GM12878 (cell line): ENCODE measurements around the gene STYXL2. TPM values are rescaled to one million over a fixed set of nuclear protein-coding genes. Genes with fewer than 3 reads are reported as not detected.

Experiments used
- ATAC-seq: fragments of 200-7000 bp; cut with Tn5 transposase; 3 replicates; pipeline ENCODE4 v1.9.1; 2020; ENCODE audit warnings: mild to moderate bottlenecking, moderate library complexity
- BruUV-seq: library from RNA; stranded (reverse); fragments of 400-500 nt; replicated peaks from 2 replicates; lab custom pipeline; 2021; lab: Mats Ljungman, UMichigan
- CTCF ChIA-PET: fragments of 300-600 bp; sonication (Branson Sonifier 250); formaldehyde crosslinking; extraction: SDS; loops from one replicate; lab custom pipeline; 2021; ENCODE audit warnings: inconsistent platforms; lab: Yijun Ruan, JAX
- POLR2A ChIA-PET: fragments of 350-600 bp; formaldehyde crosslinking; extraction: SDS; loops from one replicate; lab custom pipeline; 2021; ENCODE audit warnings: inconsistent platforms; lab: Charles Lee
- RAD21 ChIA-PET: fragments of 300-600 bp; sonication (Branson Sonifier 250); formaldehyde crosslinking; loops from one replicate; lab custom pipeline; 2023; ENCODE audit warnings: antibody characterized with exemption; ENCODE audit not compliant: unreplicated experiment; lab: Charles Lee
- SMC1A ChIA-PET: fragments of 300-600 bp; sonication (Branson Sonifier 250); formaldehyde crosslinking; loops from one replicate; lab custom pipeline; 2023; ENCODE audit not compliant: unreplicated experiment, uncharacterized antibody; lab: Charles Lee
- DNase-seq: peaks from one replicate; pipeline ENCODE4 v3.0.0-alpha.2; 2011; ENCODE audit warnings: low read depth, low spot score
- FAIRE-seq: peaks from 3 replicates; lab custom pipeline; 2011; peaks lifted over from hg19 to GRCh38; lab: Jason Lieb, UNC
- H2AFZ ChIP-seq: 2 replicates; pipeline ENCODE4 v1.6.0; 2011; ENCODE audit warnings: low read depth, low read length, control low read depth; ENCODE audit not compliant: control insufficient read depth
- H3K27ac ChIP-seq: 2 replicates; pipeline ENCODE4 v1.5.1; 2011; ENCODE audit warnings: control low read depth; ENCODE audit not compliant: control insufficient read depth, insufficient read depth
- H3K27me3 ChIP-seq, 2 experiments: replicated peaks in 1 of 2; 2 replicates each; pipeline versions ENCODE4 v1.6.0 to v1.6.1; 2011; ENCODE audit warnings: low read length in 1 of 2; ENCODE audit not compliant: control insufficient read depth in 2 of 2, insufficient read depth in 2 of 2
- H3K36me3 ChIP-seq, 2 experiments: 2 replicates each; pipeline ENCODE4 v1.5.1; 2011; ENCODE audit warnings: low read length in 1 of 2; ENCODE audit not compliant: control insufficient read depth in 2 of 2, insufficient read depth in 2 of 2
- H3K4me1 ChIP-seq: 2 replicates; pipeline ENCODE4 v1.6.1; 2011; ENCODE audit warnings: mild to moderate bottlenecking, low read length, moderate library complexity, mixed read lengths; ENCODE audit not compliant: control insufficient read depth, insufficient read depth
- H3K4me2 ChIP-seq: 2 replicates; pipeline ENCODE4 v1.6.0; 2011; ENCODE audit warnings: control low read depth; ENCODE audit not compliant: control insufficient read depth, insufficient read depth
- H3K4me3 ChIP-seq: fragments of 200-600 bp; sonication (generic); 2 replicates; pipeline ENCODE4 v1.5.1; 2016
- H3K79me2 ChIP-seq: 2 replicates; pipeline ENCODE4 v1.6.0; 2011; ENCODE audit warnings: low read length; ENCODE audit not compliant: control insufficient read depth, insufficient read depth
- H3K9ac ChIP-seq: 2 replicates; pipeline ENCODE4 v1.8.0; 2011; ENCODE audit warnings: low read length, control low read depth, mixed read lengths; ENCODE audit not compliant: control insufficient read depth, insufficient read depth
- H3K9me3 ChIP-seq: replicated peaks from 3 replicates; pipeline ENCODE4 v1.5.1; 2011; ENCODE audit warnings: mild to moderate bottlenecking, low read length; ENCODE audit not compliant: control insufficient read depth, insufficient read depth
- H4K20me1 ChIP-seq: 2 replicates; pipeline ENCODE4 v1.6.0; 2011; ENCODE audit not compliant: control insufficient read depth, insufficient read depth
- CREM ChIP-seq: IDR thresholded peaks from 2 replicates; pipeline ENCODE4 v1.6.1; 2014; ENCODE audit warnings: antibody characterized with exemption, low read depth
- E2F8 ChIP-seq: fragments of 450-650 bp; IDR thresholded peaks from 2 replicates; pipeline ENCODE4 v1.6.1; 2018; ENCODE audit warnings: mild to moderate bottlenecking, low read depth, moderate library complexity; ENCODE audit not compliant: partially characterized antibody
- GATAD2B ChIP-seq: fragments of 450-650 bp; conservative IDR thresholded peaks from 2 replicates; pipeline ENCODE4 v1.6.1; 2017; ENCODE audit warnings: low read depth, mild to moderate bottlenecking, moderate library complexity
- HDAC2 ChIP-seq: fragments of 200-600 bp; sonication (generic); IDR thresholded peaks from 2 replicates; pipeline ENCODE4 v1.6.1; 2017
- HDGF ChIP-seq: fragments of 450-650 bp; IDR thresholded peaks from 2 replicates; pipeline ENCODE4 v1.6.1; 2016; ENCODE audit warnings: antibody characterized with exemption
- IKZF2 ChIP-seq, 2 experiments: fragments of 450-650 bp; IDR thresholded peaks; 2 replicates each; pipeline ENCODE4 v1.6.1; 2017; ENCODE audit warnings: mild to moderate bottlenecking in 2 of 2, moderate library complexity in 2 of 2
- MTA3 ChIP-seq: IDR thresholded peaks from 2 replicates; pipeline ENCODE4 v1.6.1; 2012; ENCODE audit warnings: low read length, inconsistent platforms, borderline replicate concordance
- MXI1 ChIP-seq: fragments of 150-350 bp; IDR thresholded peaks from 2 replicates; pipeline ENCODE4 v1.6.1; 2011; ENCODE audit warnings: low read depth, mild to moderate bottlenecking, inconsistent platforms, low read length, improper control_type of control experiment
- PKNOX1 ChIP-seq: fragments of 450-650 bp; IDR thresholded peaks from 2 replicates; pipeline ENCODE4 v1.6.1; 2016; ENCODE audit warnings: mild to moderate bottlenecking
- POLR2AphosphoS2 ChIP-seq: IDR thresholded peaks from 2 replicates; pipeline ENCODE4 v1.6.1; 2011; ENCODE audit warnings: low read depth, mild to moderate bottlenecking, low read length, improper control_type of control experiment, moderate library complexity
- RAD51 ChIP-seq: fragments of 450-650 bp; IDR thresholded peaks from 2 replicates; pipeline ENCODE4 v1.6.1; 2016; ENCODE audit warnings: moderate library complexity, mild to moderate bottlenecking, inconsistent platforms
- SIN3A ChIP-seq: IDR thresholded peaks from 2 replicates; pipeline ENCODE4 v1.6.1; 2012; ENCODE audit warnings: low read depth, low read length, improper control_type of control experiment
- SP1 ChIP-seq: IDR thresholded peaks from one replicate; pipeline ENCODE4 v1.6.1; 2011; ENCODE audit warnings: low read depth, low read length
- SPI1 ChIP-seq: IDR thresholded peaks from 2 replicates; pipeline ENCODE4 v1.6.1; 2011; ENCODE audit warnings: low read depth, mild to moderate bottlenecking, low read length, moderate library complexity, borderline replicate concordance; ENCODE audit not compliant: insufficient read depth
- SRF ChIP-seq, 2 experiments: IDR thresholded peaks; 2 replicates each; pipeline ENCODE4 v1.6.1; 2011; ENCODE audit warnings: low read depth in 2 of 2, low read length in 2 of 2, mild to moderate bottlenecking in 1 of 2, moderate library complexity in 1 of 2
- YBX1 ChIP-seq: fragments of 450-650 bp; IDR thresholded peaks from 2 replicates; pipeline ENCODE4 v1.6.1; 2016; ENCODE audit warnings: antibody characterized with exemption
- ZNF24 ChIP-seq: fragments of 450-650 bp; IDR thresholded peaks from 2 replicates; pipeline ENCODE4 v1.6.1; 2017; ENCODE audit warnings: antibody characterized with exemption, mild to moderate bottlenecking
- WGBS: methylation state at CpG from one replicate; pipeline ENCODE4 v1.1.6; 2016; ENCODE audit warnings: low lambda C conversion rate; ENCODE audit not compliant: insufficient replicate concordance, insufficient coverage; ENCODE audit errors: missing lambda C conversion rate; 5-methylcytosine and 5-hydroxymethylcytosine counted together
- in situ Hi-C: fragments of 300-500 bp; cut with MboI; formaldehyde crosslinking; loops from 9 replicates; pipeline ENCODE4 v1.14.3; 2018; ENCODE audit warnings: mixed read lengths
- intact Hi-C: fragments of 100-400 bp; cut with micrococcal nuclease; formaldehyde crosslinking; loops from one replicate; pipeline ENCODE4 v1.14.2; 2022; ENCODE audit not compliant: unreplicated experiment
- polyA plus RNA-seq, 11 experiments: library from polyadenylated mRNA; depleted of rRNA in 4 of 11; unstranded in 6 of 11; stranded (reverse) in 5 of 11; fragments of >200 nt; fragmentation: Nextera tagmentation in 4 of 11; fragmentation: Illumina TruSeq in 1 of 11; extraction: Ambion mirVana in 4 of 11; extraction: Trizol in 1 of 11; gene quantifications; 1 replicate in 1 of 11; 2 replicates in 10 of 11; pipeline versions ENCODE4 v1.2.1 to v1.2.3, GENCODE V29; 2011 to 2016; ENCODE audit warnings: inconsistent platforms in 2 of 11, missing spikeins in 2 of 11, low read depth in 1 of 11
- total RNA-seq, 4 experiments: library from RNA; depleted of rRNA in 3 of 4; stranded (reverse); fragments of >200 nt in 3 of 4; fragmentation: Illumina TruSeq in 1 of 4; extraction: Trizol in 1 of 4; gene quantifications; 2 replicates each; pipeline versions ENCODE4 v1.2.1 to v1.2.3, GENCODE V29; 2013 to 2021
- TF ChIP-seq, protein P1 (sequence below): fragments of 450-650 bp; IDR thresholded peaks from 2 replicates; pipeline ENCODE4 v1.6.1; 2017; ENCODE audit warnings: low read depth, mild to moderate bottlenecking, moderate library complexity

The STYXL2 gene
- total and polyA plus RNA-seq, 10 of the 15 experiments (the other 5 are each of a cell fraction or from before 2014, with no cell fraction given), result under 0.01 to 0.08 (median 0.03) TPM; not detected in 7

- ChIA-PET RAD21 (interaction anchor here (1.2 kb wide), 1 partner anchor 35 kb away, joined by 3 read pairs; no protein-coding TSS in a partner anchor), SMC1A (interaction anchor here (1.2 to 2.3 kb wide), 4 partner anchors 8 to 37 kb away, joined by 3 to 7 read pairs (median 4); no protein-coding TSS in a partner anchor), POLR2A (interaction anchor here (1.4 kb wide), 1 partner anchor 19 kb away, joined by 4 read pairs; no protein-coding TSS in a partner anchor), CTCF (interaction anchor here (0.6 to 1.2 kb wide), 3 partner anchors 9 to 1317 kb away, joined by 3 read pairs; no protein-coding TSS in a partner anchor)
- FAIRE-seq, result peak; percentile 78
- Histone ChIP-seq H3K4me1 (peaks cover 11% of the 10 kb centered on the region), H3K79me2 (no peaks in the 10 kb centered on the region), H3K27ac (peak within 1 kb of the TSS; percentile 13; the same call in 1 of the 2 replicates), H3K36me3 (no peaks in the 10 kb centered on the region), H2AFZ (peak within 1 kb of the TSS; percentile 75), H3K4me2 (peak within 1 kb of the TSS; percentile 35; the same call in 1 of the 2 replicates), H3K9me3 (no peaks in the 10 kb centered on the region), H4K20me1 (no peaks in the 10 kb centered on the region), H3K27me3 (no peaks in the 10 kb centered on the region), H3K9ac (no peak within 1 kb of the TSS), H3K4me3 (no peak within 1 kb of the TSS)
- ATAC-seq, result peak; percentile 76
- in situ Hi-C loops, result no loop called here
- WGBS, result 9% methylated on average over 1 of the region's 1 CpG
- intact Hi-C loops, result no loop called here
- no TSS peak for BruUV-seq
- no peak for DNase-seq
- no peak for TF ChIP-seq HDAC2
- peak; percentile 62; the same call in 1 of the 2 replicates for TF ChIP-seq RAD51
- TF ChIP-seq MTA3, result no peak
- no peak for TF ChIP-seq E2F8
- TF ChIP-seq HDGF, result no peak
- TF ChIP-seq, protein P1, sequence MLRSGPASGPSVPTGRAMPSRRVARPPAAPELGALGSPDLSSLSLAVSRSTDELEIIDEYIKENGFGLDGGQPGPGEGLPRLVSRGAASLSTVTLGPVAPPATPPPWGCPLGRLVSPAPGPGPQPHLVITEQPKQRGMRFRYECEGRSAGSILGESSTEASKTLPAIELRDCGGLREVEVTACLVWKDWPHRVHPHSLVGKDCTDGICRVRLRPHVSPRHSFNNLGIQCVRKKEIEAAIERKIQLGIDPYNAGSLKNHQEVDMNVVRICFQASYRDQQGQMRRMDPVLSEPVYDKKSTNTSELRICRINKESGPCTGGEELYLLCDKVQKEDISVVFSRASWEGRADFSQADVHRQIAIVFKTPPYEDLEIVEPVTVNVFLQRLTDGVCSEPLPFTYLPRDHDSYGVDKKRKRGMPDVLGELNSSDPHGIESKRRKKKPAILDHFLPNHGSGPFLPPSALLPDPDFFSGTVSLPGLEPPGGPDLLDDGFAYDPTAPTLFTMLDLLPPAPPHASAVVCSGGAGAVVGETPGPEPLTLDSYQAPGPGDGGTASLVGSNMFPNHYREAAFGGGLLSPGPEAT, result no peak
- no peak for TF ChIP-seq PKNOX1
- no peak for TF ChIP-seq MXI1
- TF ChIP-seq POLR2AphosphoS2, result no peak
- TF ChIP-seq SIN3A, result no peak
- no peak for TF ChIP-seq CREM
- TF ChIP-seq GATAD2B, result no peak
- no peak for TF ChIP-seq ZNF24
- TF ChIP-seq YBX1, result no peak
- TF ChIP-seq SRF (IDR thresholded peaks at IDR 0.05; ENCODE audit: low read depth in 2 of 2, low read length in 2 of 2), result 0 out of 4 replicates have a peak, but pooled peaks of 1 of the 2 experiments have one; percentile 33
- no peak for TF ChIP-seq SP1
- TF ChIP-seq SPI1, result peak; percentile 85
- TF ChIP-seq IKZF2 (IDR thresholded peaks at IDR 0.05), result 0 out of 4 replicates have a peak, but pooled peaks of 1 of the 2 experiments have one; percentile 23
- TF ChIP-seq, all 136 proteins: peak for 4
Observed at GRCh38 chr1:167090314-167090942, 3.4 kb upstream of the STYXL2 start, which contains the start of gene GPA33. TSS of gene GPA33 (minus strand) at chr1:167090377. CDS start at chr1:167090287, 90 bp downstream.
